Endodermal cell (in vitro differentiated cells): ENCODE measurements around the gene SUPT4H1. TPM values are rescaled to one million over a fixed set of nuclear protein-coding genes. Genes with fewer than 3 reads are reported as not detected.

Experiments
- DNase-seq: peaks from one replicate; pipeline ENCODE4 v3.0.0-alpha.2; 2017
- H3K27ac ChIP-seq: 2 replicates; pipeline ENCODE4 v1.5.1; 2013; ENCODE audit warnings: mild to moderate bottlenecking, low read depth, low read length, moderate library complexity
- H3K27me3 ChIP-seq: 2 replicates; pipeline ENCODE4 v1.6.1; 2013; ENCODE audit warnings: mild to moderate bottlenecking, low read length, moderate library complexity; ENCODE audit not compliant: insufficient read depth, control insufficient read depth, poor library complexity, severe bottlenecking
- H3K36me3 ChIP-seq: 2 replicates; pipeline ENCODE4 v1.7.0; 2013; ENCODE audit warnings: mild to moderate bottlenecking, low read length, moderate library complexity; ENCODE audit not compliant: control insufficient read depth, insufficient read depth
- H3K4me1 ChIP-seq: one replicate; pipeline ENCODE4 v1.7.0; 2013; ENCODE audit warnings: low read length; ENCODE audit not compliant: control insufficient read depth, insufficient read depth
- H3K4me3 ChIP-seq: 2 replicates; pipeline ENCODE4 v1.5.1; 2013; ENCODE audit warnings: mild to moderate bottlenecking, low read length, moderate library complexity
- H3K9ac ChIP-seq: 2 replicates; pipeline ENCODE4 v1.6.1; 2013; ENCODE audit warnings: mild to moderate bottlenecking, low read length, moderate library complexity; ENCODE audit not compliant: poor library complexity, severe bottlenecking; ENCODE audit errors: extremely low read depth
- H3K9me3 ChIP-seq: 2 replicates; pipeline ENCODE4 v1.6.1; 2013; ENCODE audit warnings: mild to moderate bottlenecking, low read length, moderate library complexity; ENCODE audit not compliant: control insufficient read depth
- H3K27ac Mint-ChIP-seq: 2 replicates; pipeline ENCODE4 v1.8.0; 2020; ENCODE audit warnings: mixed read lengths
- H3K27me3 Mint-ChIP-seq: 2 replicates; pipeline ENCODE4 v1.8.0; 2021; ENCODE audit warnings: mild to moderate bottlenecking, mixed read lengths; ENCODE audit not compliant: insufficient read depth
- H3K36me3 Mint-ChIP-seq: 2 replicates; pipeline ENCODE4 v1.8.0; 2020; ENCODE audit warnings: low read depth, mixed read lengths
- H3K4me1 Mint-ChIP-seq: 2 replicates; pipeline ENCODE4 v1.8.0; 2020; ENCODE audit warnings: mixed read lengths
- H3K4me3 Mint-ChIP-seq: 2 replicates; pipeline ENCODE4 v1.8.0; 2020; ENCODE audit warnings: mild to moderate bottlenecking, moderate library complexity, mixed read lengths
- H3K9me3 Mint-ChIP-seq: 2 replicates; pipeline ENCODE4 v1.8.0; 2020; ENCODE audit warnings: mild to moderate bottlenecking, mixed read lengths
- CTCF ChIP-seq: fragments of 200-600 bp; sonication (generic); conservative IDR thresholded peaks from 2 replicates; pipeline ENCODE4 v1.5.0; 2021; ENCODE audit warnings: antibody characterized with exemption, mild to moderate bottlenecking
- WGBS, 2 experiments: methylation state at CpG; one replicate each; pipeline versions ENCODE4 v1.1.5 to v1.1.7; 2013; ENCODE audit warnings: missing lambda C conversion rate in 2 of 2, mixed read lengths in 1 of 2; ENCODE audit not compliant: insufficient coverage in 1 of 2, insufficient read length in 1 of 2; 5-methylcytosine and 5-hydroxymethylcytosine counted together
- total RNA-seq, 2 donors: library from RNA; stranded (reverse); fragmentation: NEBNext Ultra II Directional in 1 of 2; extraction: Animal tissue kit (Norgen Biotek cat#: 25700) in 1 of 2; gene quantifications; 2 replicates in 1 of 2; 3 replicates in 1 of 2; pipeline ENCODE4 v1.2.1, GENCODE V29; 2021

The SUPT4H1 gene
- total RNA-seq, 2 donors from 2014 or later = 97.2 to 98.8 TPM

GRCh38 chr17:58328195-58329034 is 23.6 kb downstream of the SUPT4H1 start, which contains the start of gene TSPOAP1:
Gene TSPOAP1, minus strand, starts transcription at chr17:58328795. Its CDS starts 875 bp downstream, at chr17:58327920.
- no peak within 1 kb of the TSS for H3K4me3 ChIP-seq
- Mint-ChIP-seq H3K9me3 (no peaks in the 10 kb centered on the region), H3K4me1 (peaks cover 14% of the 10 kb centered on the region), H3K27me3 (peaks cover 33% of the 10 kb centered on the region), H3K36me3 (no peaks in the 10 kb centered on the region), H3K4me3 (no peak within 1 kb of the TSS), H3K27ac (no peak within 1 kb of the TSS)
- H3K4me1 ChIP-seq = no peaks in the 10 kb centered on the region
- peak within 1 kb of the TSS; percentile 66 for H3K27ac ChIP-seq
- WGBS, 2 experiments = 71 to 81% methylated on average over 8 to 21 of the region's 23 CpGs
- H3K27me3 ChIP-seq = peaks cover 8% of the 10 kb centered on the region
- DNase-seq = peak; percentile 89
- H3K9ac ChIP-seq = no peak within 1 kb of the TSS
- no peak for TF ChIP-seq CTCF
- H3K9me3 ChIP-seq = no peaks in the 10 kb centered on the region
- no peaks in the 10 kb centered on the region for H3K36me3 ChIP-seq

- WGBS, 2 experiments = 89 to 93% methylated on average over 12 to 19 of the region's 19 CpGs
- Mint-ChIP-seq H3K4me1 (peaks cover 14% of the 10 kb centered on the region), H3K4me3 (no peak overlapping the region), H3K9me3 (no peaks in the 10 kb centered on the region), H3K36me3 (no peaks in the 10 kb centered on the region), H3K27ac (no peak overlapping the region), H3K27me3 (peaks cover 38% of the 10 kb centered on the region)
- H3K9me3 ChIP-seq = no peaks in the 10 kb centered on the region
- H3K4me1 ChIP-seq = no peaks in the 10 kb centered on the region
- TF ChIP-seq CTCF = no peak
- DNase-seq = no peak
- no peaks in the 10 kb centered on the region for H3K36me3 ChIP-seq
- H3K4me3 ChIP-seq = no peak overlapping the region
- H3K27me3 ChIP-seq = peaks cover 8% of the 10 kb centered on the region
- H3K27ac ChIP-seq = no peak overlapping the region
- no peak overlapping the region for H3K9ac ChIP-seq
These were observed 24.4 kb downstream of the SUPT4H1 start for GRCh38 chr17:58327363-58328194.

GRCh38 chr17:58326609-58327362 is 25.2 kb downstream of the SUPT4H1 start:
- no peaks in the 10 kb centered on the region for H3K9me3 ChIP-seq
- H3K36me3 ChIP-seq = no peaks in the 10 kb centered on the region
- peaks cover 3% of the 10 kb centered on the region for H3K36me3 Mint-ChIP-seq
- 89 to 94% methylated on average over 5 to 9 of the region's 9 CpGs for WGBS, 2 experiments
- H3K27ac ChIP-seq = no peak overlapping the region
- TF ChIP-seq CTCF = no peak
- H3K27me3 ChIP-seq = peaks cover 8% of the 10 kb centered on the region
- H3K27ac Mint-ChIP-seq = no peak overlapping the region
- H3K4me1 ChIP-seq = no peaks in the 10 kb centered on the region
- H3K27me3 Mint-ChIP-seq = peaks cover 46% of the 10 kb centered on the region
- peaks cover 14% of the 10 kb centered on the region for H3K4me1 Mint-ChIP-seq
- H3K9me3 Mint-ChIP-seq = no peaks in the 10 kb centered on the region
- DNase-seq = no peak
- no peak overlapping the region for H3K4me3 Mint-ChIP-seq
- H3K4me3 ChIP-seq = no peak overlapping the region
- no peak overlapping the region for H3K9ac ChIP-seq
